HL-60/S4 treated with phorbol 12-myristate 13-acetate at 8.2 ng/mL for 4 days and 3 days (cell line): ENCODE data around the gene TRMT112.
"Not testable (repeated sequence)": the region's sequence is repeated elsewhere in the genome, so short reads cannot be mapped to it uniquely, and the experiment has no call there.

Experiments used
- in situ Hi-C: fragments of 300-500 bp; cut with MboI; formaldehyde crosslinking; loops from 2 replicates; pipeline ENCODE4 v1.15.0; 2022; ENCODE audit warnings: low sequenced_read_pairs

Gene TRMT112

GRCh38 chr11:64334764-64335735 lies 17.7 kb upstream of the TRMT112 start:
- in situ Hi-C loops = loop anchor here (25.0 kb wide), 1 partner anchor 98 kb away; the partner anchor contains the start of genes DNAJC4, FKBP2, NUDT22 and PPP1R14B

- in situ Hi-C loops = loop anchor here (25.0 kb wide), 1 partner anchor 96 kb away; the partner anchor contains the start of genes DNAJC4, FKBP2, NUDT22 and PPP1R14B
These were observed 16.2 kb upstream of the TRMT112 start for GRCh38 chr11:64333556-64333955.

GRCh38 chr11:64331569-64332371 lies 14.4 kb upstream of the TRMT112 start:
- in situ Hi-C loops = loop anchor here (25.0 kb wide), 1 partner anchor 94 kb away; the partner anchor contains the start of genes DNAJC4, FKBP2, NUDT22 and PPP1R14B

GRCh38 chr11:64330888-64331287 lies 13.5 kb upstream of the TRMT112 start:
- in situ Hi-C loops = loop anchor here (25.0 kb wide), 1 partner anchor 94 kb away; the partner anchor contains the start of genes DNAJC4, FKBP2, NUDT22 and PPP1R14B

- in situ Hi-C loops = loop anchor here (25.0 kb wide), 1 partner anchor 91 kb away; the partner anchor contains the start of genes DNAJC4, FKBP2, NUDT22 and PPP1R14B
These were observed 10.6 kb upstream of the TRMT112 start for GRCh38 chr11:64327993-64328392.

DNA sequence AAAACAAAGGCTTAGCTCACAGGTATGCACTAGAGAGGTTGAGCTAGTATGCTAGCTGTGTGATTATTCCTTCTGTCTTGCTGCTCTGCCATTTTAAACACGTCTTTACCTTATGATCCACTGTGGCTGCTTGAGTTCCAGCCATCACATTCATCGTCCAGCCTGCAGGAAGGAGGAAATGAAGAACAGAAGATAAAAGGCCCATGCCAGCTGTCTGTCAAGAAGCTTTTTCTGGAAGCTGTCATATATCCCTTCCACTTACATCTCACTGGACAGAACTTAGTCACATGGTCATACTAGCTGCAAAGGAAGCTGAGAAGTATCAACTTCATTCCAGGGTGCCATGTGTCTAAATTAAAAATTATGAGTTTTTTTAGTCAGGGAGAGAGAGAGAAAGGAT lies 10.0 kb upstream of the TRMT112 start:
- in situ Hi-C loops = loop anchor here (25.0 kb wide), 1 partner anchor 90 kb away; the partner anchor contains the start of genes DNAJC4, FKBP2, NUDT22 and PPP1R14B

- in situ Hi-C loops = loop anchor here (25.0 kb wide), 1 partner anchor 88 kb away; the partner anchor contains the start of genes DNAJC4, FKBP2, NUDT22 and PPP1R14B
These were observed 7.5 kb upstream of the TRMT112 start for GRCh38 chr11:64324692-64325469.

DNA sequence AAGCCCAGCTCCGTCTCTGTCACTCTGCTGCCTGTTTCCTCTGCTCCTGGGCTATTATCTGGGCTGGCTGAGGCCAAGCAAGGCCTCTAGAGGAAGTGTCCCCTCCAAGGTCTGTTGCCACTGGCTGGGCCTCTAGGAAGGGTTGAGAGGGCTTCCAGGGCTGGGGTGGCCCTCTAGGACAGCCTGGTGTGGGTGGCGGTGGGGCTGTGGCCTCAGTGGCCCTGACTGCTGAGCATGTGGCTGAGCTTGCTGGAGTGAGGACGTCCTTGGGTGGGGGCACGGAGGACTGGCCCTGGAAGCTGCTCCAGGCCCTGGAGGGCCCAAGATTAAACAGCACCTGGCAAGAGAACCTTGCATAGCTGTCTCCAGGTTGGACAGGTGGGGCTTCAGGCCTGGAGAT lies 6.6 kb upstream of the TRMT112 start:
- in situ Hi-C loops = not testable (repeated sequence)

- in situ Hi-C loops = no loop called here
These were observed 6.0 kb upstream of the TRMT112 start for GRCh38 chr11:64323373-64323772.

- in situ Hi-C loops = no loop called here
These were observed 5.5 kb upstream of the TRMT112 start for GRCh38 chr11:64322925-64323260.

DNA sequence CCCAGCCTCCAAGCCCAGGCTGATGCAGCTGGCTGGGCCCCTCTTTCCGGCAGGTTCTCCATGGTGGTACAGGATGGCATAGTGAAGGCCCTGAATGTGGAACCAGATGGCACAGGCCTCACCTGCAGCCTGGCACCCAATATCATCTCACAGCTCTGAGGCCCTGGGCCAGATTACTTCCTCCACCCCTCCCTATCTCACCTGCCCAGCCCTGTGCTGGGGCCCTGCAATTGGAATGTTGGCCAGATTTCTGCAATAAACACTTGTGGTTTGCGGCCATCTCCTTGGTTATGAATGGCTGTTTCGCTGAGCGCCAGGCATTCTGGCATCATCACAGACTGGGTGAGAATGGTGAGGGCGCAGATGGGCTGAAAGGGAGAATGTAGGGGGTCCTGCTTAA lies 4.2 kb upstream of the TRMT112 start:
- in situ Hi-C loops = no loop called here

DNA sequence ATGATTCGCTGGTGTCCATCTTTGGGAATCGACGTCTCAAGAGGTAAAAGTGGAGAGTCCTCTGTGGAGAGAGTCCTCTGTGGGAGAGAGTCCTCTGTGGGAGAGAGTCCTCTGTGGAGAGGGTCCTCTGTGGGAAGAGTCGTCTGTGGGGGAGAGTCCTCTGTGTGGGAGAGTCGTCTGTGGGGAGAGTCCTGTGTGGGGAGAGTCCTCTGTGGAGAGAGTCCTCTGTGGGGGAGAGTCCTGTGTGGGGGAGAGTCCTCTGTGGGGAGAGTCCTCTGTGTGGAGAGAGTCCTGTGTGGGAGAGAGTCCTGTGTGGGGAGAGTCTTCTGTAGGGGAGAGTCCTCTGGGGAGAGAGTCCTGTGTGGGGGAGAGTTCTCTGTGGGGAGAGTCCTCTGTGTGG lies 3.7 kb upstream of the TRMT112 start:
- in situ Hi-C loops = no loop called here

- in situ Hi-C loops = no loop called here
These were observed 3.2 kb upstream of the TRMT112 start for GRCh38 chr11:64320556-64320955.

GRCh38 chr11:64318766-64319761 lies 1.7 kb upstream of the TRMT112 start:
- in situ Hi-C loops = no loop called here

DNA sequence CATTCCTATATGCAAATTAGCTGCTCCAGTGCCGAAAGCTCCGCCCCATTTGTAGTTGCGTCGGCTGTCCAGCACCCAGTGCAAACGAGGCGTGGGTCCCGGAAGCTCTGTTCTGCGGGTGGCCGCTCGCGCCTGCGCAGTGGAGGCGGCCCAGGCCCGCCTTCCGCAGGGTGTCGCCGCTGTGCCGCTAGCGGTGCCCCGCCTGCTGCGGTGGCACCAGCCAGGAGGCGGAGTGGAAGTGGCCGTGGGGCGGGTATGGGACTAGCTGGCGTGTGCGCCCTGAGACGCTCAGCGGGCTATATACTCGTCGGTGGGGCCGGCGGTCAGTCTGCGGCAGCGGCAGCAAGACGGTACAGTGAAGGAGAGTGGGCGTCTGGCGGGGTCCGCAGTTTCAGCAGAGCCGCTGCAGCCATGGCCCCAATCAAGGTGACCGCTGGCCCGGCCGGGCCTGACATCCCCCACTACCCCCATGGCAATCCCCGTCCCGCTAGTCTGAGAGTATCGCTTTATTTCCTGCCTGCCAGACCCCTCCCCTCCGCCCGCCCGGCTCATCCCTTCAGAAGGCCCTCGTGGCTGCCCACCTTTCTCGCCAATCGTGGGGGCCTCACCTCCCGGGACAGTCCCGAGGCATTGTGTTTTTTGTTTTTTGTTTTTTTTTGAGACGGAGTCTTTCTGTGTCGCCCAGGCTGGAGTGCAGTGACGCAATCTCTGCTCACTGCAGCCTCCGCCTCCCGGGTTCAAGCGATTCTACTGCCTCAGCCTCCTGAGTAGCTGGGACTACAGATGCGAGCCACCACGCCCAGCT lies 804 bp upstream of the TRMT112 start, which contains the start of gene PRDX5:
Gene PRDX5 (plus strand): TSS at position 161 of the 805 bp plus-strand sequence. CDS start 95 bp downstream, at position 256.
- in situ Hi-C loops = no loop called here

- in situ Hi-C loops = no loop called here
These were observed 561 bp downstream of the TRMT112 start for GRCh38 chr11:64316672-64317324.

- in situ Hi-C loops = not testable (repeated sequence)
These were observed 1.5 kb downstream of the TRMT112 start for GRCh38 chr11:64315667-64316526.
